Measurements from ENCODE around the gene DEXI.

Gene DEXI

DNA sequence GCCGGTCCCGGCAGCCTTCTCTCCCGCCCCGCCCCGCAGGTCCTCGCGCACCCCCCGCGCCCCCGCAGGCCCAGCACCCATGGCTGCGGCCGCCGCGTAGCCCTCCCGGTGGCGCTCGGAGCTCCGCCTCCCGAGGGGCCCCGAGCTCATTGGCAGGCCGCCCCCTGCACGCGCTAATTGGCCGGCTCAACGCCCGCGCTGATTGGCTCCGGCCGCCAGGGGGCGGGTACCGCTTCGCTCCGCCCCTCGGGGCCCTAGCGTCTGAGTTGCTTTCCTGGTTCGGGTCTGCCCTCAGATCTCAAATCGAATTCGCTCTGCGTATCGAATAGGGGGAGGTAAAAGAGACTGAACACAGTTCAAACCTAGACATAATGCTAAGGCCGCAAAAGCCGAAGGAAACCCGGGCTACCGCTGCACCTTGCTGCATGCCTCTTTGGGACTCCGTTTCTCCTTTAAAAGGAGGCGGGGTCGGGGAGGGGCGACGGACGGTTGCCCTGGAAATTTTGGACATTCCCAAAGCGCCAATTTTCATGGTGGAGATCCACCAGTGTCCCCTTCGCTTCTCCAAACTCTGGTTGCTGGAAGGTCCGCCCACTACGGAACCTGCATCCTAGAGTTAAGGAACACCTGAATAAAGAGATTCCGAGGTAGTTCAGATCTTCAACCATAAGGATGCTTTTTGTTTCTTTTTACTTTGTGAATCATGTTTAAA lies at the start of gene DEXI:
Gene DEXI (minus strand): TSS at position 117 of the 712 bp plus-strand sequence. CDS start 463 bp downstream, outside the sequence.
- TF ChIP-seq, protein P1, sequence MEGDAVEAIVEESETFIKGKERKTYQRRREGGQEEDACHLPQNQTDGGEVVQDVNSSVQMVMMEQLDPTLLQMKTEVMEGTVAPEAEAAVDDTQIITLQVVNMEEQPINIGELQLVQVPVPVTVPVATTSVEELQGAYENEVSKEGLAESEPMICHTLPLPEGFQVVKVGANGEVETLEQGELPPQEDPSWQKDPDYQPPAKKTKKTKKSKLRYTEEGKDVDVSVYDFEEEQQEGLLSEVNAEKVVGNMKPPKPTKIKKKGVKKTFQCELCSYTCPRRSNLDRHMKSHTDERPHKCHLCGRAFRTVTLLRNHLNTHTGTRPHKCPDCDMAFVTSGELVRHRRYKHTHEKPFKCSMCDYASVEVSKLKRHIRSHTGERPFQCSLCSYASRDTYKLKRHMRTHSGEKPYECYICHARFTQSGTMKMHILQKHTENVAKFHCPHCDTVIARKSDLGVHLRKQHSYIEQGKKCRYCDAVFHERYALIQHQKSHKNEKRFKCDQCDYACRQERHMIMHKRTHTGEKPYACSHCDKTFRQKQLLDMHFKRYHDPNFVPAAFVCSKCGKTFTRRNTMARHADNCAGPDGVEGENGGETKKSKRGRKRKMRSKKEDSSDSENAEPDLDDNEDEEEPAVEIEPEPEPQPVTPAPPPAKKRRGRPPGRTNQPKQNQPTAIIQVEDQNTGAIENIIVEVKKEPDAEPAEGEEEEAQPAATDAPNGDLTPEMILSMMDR (IDR thresholded peaks at IDR 0.05; ENCODE audit: control insufficient read depth, extremely low read depth, insufficient read depth) = no peak
- peak; percentile 41 for DNase-seq (ENCODE audit: low read depth)
- peak within 1 kb of the TSS; percentile 72 for H3K4me3 ChIP-seq (ENCODE audit: low read depth, low read length)

DNA sequence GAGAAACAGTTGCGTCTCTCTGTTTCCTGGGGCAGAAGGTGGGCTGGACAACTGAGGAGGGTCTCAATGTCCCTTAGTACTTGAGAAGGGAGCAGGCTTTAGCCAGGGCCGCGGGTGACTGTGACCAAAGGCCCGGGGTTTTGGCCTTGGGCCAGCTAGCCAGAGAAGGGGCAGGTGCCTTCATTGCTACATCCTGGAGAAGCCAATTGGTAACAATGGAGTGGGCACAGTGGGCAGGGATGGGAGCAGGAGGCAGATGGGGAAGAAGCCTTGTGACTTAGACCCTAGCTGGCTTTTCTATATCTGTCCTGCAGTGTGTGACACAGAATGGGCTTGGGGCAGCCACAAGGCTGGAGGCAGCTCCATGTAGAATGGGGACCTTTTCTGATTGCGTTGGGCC lies 48.1 kb upstream of the DEXI start:
- no peak overlapping the region for H3K4me3 ChIP-seq (ENCODE audit: low read depth, low read length)
- TF ChIP-seq, protein P1 (IDR thresholded peaks at IDR 0.05; ENCODE audit: control insufficient read depth, extremely low read depth, insufficient read depth) = no peak
- DNase-seq (ENCODE audit: low read depth) = no peak

- TF ChIP-seq, protein P1 (IDR thresholded peaks at IDR 0.05; ENCODE audit: control insufficient read depth, extremely low read depth, insufficient read depth) = no peak
- no peak for DNase-seq (ENCODE audit: low read depth)
- H3K4me3 ChIP-seq (ENCODE audit: low read depth, low read length) = no peak overlapping the region
These were observed 47.3 kb upstream of the DEXI start for GRCh38 chr16:10989559-10989958.

DNA sequence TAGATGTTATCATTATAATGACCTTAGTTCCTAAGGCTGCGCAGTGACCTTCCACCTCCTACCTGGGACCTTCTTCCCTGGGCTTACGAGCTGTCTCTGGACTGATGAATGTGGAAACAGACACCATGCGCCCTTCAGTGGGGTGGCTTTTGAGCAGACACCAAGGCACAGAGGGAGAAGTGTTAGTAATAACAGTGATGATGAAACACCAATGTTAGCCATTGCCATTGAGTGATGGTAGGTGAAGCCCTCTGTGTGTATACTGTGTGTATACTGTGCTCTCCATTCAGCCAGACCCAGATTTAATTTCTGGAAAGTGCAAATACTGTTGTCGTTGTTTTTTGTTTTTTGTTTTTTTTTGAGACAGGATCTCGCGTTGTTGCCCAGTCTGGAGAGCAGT lies 46.6 kb upstream of the DEXI start:
- DNase-seq (ENCODE audit: low read depth) = no peak
- TF ChIP-seq, protein P1 (IDR thresholded peaks at IDR 0.05; ENCODE audit: control insufficient read depth, extremely low read depth, insufficient read depth) = no peak
- H3K4me3 ChIP-seq (ENCODE audit: low read depth, low read length) = no peak overlapping the region

DNA sequence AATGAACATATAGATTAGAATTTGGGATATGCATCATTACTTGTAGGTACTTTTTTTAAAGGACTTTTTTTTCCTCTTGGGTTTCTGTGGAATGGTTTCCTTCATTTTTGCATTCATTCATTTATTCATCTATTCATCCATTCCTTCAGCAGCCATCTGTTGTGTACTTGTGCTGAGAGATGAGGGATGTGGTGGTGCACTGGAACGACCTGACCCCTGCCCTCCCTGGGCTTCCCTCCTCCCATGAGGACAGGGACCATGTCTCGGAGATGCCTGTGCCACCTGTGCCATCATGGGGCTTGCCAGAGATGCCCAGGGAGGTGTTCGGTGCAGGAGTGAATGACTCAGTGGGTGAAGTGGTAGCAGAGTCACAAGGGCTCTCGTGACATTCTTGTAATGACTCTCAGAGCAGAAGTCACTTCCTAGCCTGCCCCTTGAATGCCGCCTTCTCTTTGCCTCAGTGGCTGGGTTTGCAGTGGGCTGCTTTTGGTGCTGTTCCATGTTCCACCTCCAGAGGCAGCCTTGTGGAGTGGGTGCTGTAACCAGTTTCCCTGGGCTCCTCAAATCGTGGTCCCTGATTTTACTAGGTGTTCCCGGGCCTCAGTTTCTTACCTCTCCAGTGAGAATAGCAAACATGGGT lies 46.0 kb upstream of the DEXI start:
- no peak overlapping the region for H3K4me3 ChIP-seq (ENCODE audit: low read depth, low read length)
- TF ChIP-seq, protein P1 (IDR thresholded peaks at IDR 0.05; ENCODE audit: control insufficient read depth, extremely low read depth, insufficient read depth) = 0 out of 2 replicates have a peak, but pooled peaks have one; percentile 7
- no peak for DNase-seq (ENCODE audit: low read depth)

DNA sequence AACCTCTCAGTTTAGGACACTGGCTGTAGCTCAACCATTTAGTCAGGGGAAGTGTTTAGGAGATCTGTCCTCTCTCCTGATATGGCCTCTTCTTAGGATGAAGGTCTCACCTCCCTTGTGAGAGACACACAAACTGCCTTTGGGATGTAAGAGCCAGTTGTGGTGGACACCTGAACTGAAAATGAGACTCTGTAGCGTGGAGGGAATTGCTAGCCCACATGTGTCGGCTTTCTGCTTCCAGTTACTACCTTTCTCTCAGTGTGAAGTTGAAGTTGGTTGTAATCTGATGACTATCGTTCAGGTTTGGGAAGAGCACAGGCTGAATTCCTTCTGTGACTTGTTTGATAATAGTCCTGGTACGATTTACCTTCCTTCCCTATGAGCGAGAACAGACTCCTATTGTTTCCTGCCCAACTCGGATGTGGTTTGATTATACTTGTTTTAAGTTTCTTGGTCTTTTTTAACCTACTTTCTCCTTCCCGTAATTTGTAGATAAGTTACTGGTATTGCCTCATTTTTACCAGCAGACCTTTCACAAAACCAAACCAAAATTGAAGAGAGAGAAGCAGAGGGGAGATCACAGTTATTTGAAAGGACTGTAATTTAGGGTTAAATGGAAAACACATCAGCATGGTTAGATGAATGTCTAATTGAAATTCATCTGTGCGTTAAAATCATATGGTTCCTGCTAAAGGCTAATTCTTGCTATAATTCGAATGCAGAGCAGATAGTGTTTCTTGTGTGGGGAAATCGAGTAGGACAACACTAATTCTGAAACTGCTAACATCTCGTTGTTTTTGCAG lies 45.3 kb upstream of the DEXI start:
- no peak for DNase-seq (ENCODE audit: low read depth)
- no peak overlapping the region for H3K4me3 ChIP-seq (ENCODE audit: low read depth, low read length)
- TF ChIP-seq, protein P1 (IDR thresholded peaks at IDR 0.05; ENCODE audit: control insufficient read depth, extremely low read depth, insufficient read depth) = no peak
